ENCODE measurements around the gene GOLT1A. TPM values are rescaled to one million over a fixed set of nuclear protein-coding genes. Genes with fewer than 3 reads are reported as not detected.
A peak's percentile ranks its signal among the peaks of the same experiment; 100 is the strongest.

Gene GOLT1A
- total and polyA plus RNA-seq, 2 of the 8 experiments (the other 6 are each of a cell fraction or from before 2014, with no cell fraction given), result 7.5 to 8.5 TPM

GRCh38 chr1:204155881-204156280, 57.9 kb downstream of the GOLT1A start:
- H4K20me1 ChIP-seq (replicated peaks in 1 of 2; ENCODE audit: control insufficient read depth in 1 of 2, insufficient read depth in 2 of 2, low read length in 2 of 2), result no peaks in the 10 kb centered on the region
- H4K91ac ChIP-seq (replicated peaks; ENCODE audit: insufficient read length, low read length), result no peak overlapping the region
- H3K79me1 ChIP-seq (ENCODE audit: low read depth, low read length), result no peaks in the 10 kb centered on the region
- H2BK20ac ChIP-seq (ENCODE audit: low read length), result no peak overlapping the region; the same call in 1 of the 2 replicates
- WGBS, 2 experiments (ENCODE audit: extremely low coverage in 1 of 2, insufficient coverage in 1 of 2, insufficient read length in 1 of 2, insufficient replicate concordance in 2 of 2, low coverage in 1 of 2, low lambda C conversion rate in 2 of 2, missing lambda C conversion rate in 1 of 2), result 85% methylated on average over 10 of the region's 10 CpGs; no CpG with 5 or more reads in 1 of the 2 experiments
- H2BK15ac ChIP-seq (ENCODE audit: low read length), result no peak overlapping the region
- H3K18ac ChIP-seq (ENCODE audit: extremely low read depth, low read length), result no peak overlapping the region
- no peak overlapping the region for H2BK5ac ChIP-seq (ENCODE audit: low read depth, low read length)
- H4K8ac ChIP-seq (ENCODE audit: extremely low read depth, insufficient read depth, low read length), result 0 out of 2 replicates have a peak overlapping the region, but pooled peaks have one; percentile 4
- H3K4ac ChIP-seq (replicated peaks; ENCODE audit: insufficient read length, low read depth, low read length), result no peak overlapping the region
- no peak overlapping the region for H3K14ac ChIP-seq (ENCODE audit: insufficient read length)
- H2BK120ac ChIP-seq (replicated peaks; ENCODE audit: low read depth, low read length), result no peak overlapping the region
- ChIA-PET CTCF (ENCODE audit: partially characterized antibody) (interaction anchor here (1.2 to 18.7 kb wide), 6 partner anchors 16 to 285 kb away, joined by 3 to 360 read pairs (median 5); partner anchors contain the start of gene KISS1), POLR2A (ENCODE audit: partially characterized antibody) (no interaction called here)
- H2BK12ac ChIP-seq (ENCODE audit: low read depth, low read length), result no peak overlapping the region
- no peak overlapping the region for H3K4me2 ChIP-seq (ENCODE audit: insufficient read depth in 1 of 2, low read depth in 2 of 2, low read length in 2 of 2)
- H2AK5ac ChIP-seq (ENCODE audit: low read depth, low read length), result no peak overlapping the region
- peaks cover 0 to 12% (median 7%) of the 10 kb centered on the region in 4 experiments; a peak in 6 of 7 replicates for H3K4me1 ChIP-seq (replicated peaks in 1 of 4; ENCODE audit: control insufficient read depth in 3 of 4, insufficient read depth in 4 of 4, low read length in 3 of 4)
- no peak overlapping the region for H3K27ac ChIP-seq (ENCODE audit: low read depth, low read length)
- no peaks in the 10 kb centered on the region for H3K36me3 ChIP-seq (ENCODE audit: control insufficient read depth in 2 of 4, insufficient read depth in 4 of 4, low read length in 3 of 4)
- H3K4me3 ChIP-seq (ENCODE audit: extremely low read depth in 1 of 4, insufficient read depth in 2 of 4, low read depth in 3 of 4, low read length in 4 of 4), result no peak overlapping the region
- H3K23me2 ChIP-seq (ENCODE audit: low read depth, low read length), result peaks cover 12% of the 10 kb centered on the region; the same call in 1 of the 2 replicates
- no peaks in the 10 kb centered on the region for H3K9me3 ChIP-seq (ENCODE audit: insufficient read depth in 2 of 2, low read depth in 1 of 2, low read length in 1 of 2)
- peaks cover 0 to 18% (median 14%) of the 10 kb centered on the region in 4 experiments; a peak in 5 of 7 replicates for H3K27me3 ChIP-seq (replicated peaks in 1 of 4; ENCODE audit: control insufficient read depth in 3 of 4, extremely low read depth in 1 of 4, insufficient read depth in 3 of 4, low read length in 3 of 4)
- no peak overlapping the region for H4K5ac ChIP-seq (ENCODE audit: insufficient read length, low read depth, low read length)
- H2AFZ ChIP-seq (ENCODE audit: low read length), result no peak overlapping the region
- no peak overlapping the region for H3K9ac ChIP-seq (replicated peaks in 1 of 4; ENCODE audit: extremely low read depth in 1 of 4, low read depth in 3 of 4, low read length in 3 of 4)
- TF ChIP-seq MAX (IDR thresholded peaks at IDR 0.05), result no peak
- TF ChIP-seq NRF1 (IDR thresholded peaks at IDR 0.05; ENCODE audit: low read depth, low read length), result no peak
- TF ChIP-seq ATF3 (IDR thresholded peaks at IDR 0.05; ENCODE audit: insufficient read depth, low read depth, low read length), result no peak
- no peak for TF ChIP-seq RFX5 (IDR thresholded peaks at IDR 0.05; ENCODE audit: borderline replicate concordance, low read depth, low read length)
- no peak for TF ChIP-seq HDAC2 (IDR thresholded peaks at IDR 0.05; ENCODE audit: borderline replicate concordance in 1 of 2, low read depth in 2 of 2, low read length in 2 of 2)
- TF ChIP-seq RXRA (IDR thresholded peaks at IDR 0.05; ENCODE audit: insufficient read depth, low read depth, low read length), result no peak
- TF ChIP-seq SP2 (IDR thresholded peaks at IDR 0.05; ENCODE audit: low read length), result no peak
- TF ChIP-seq GTF2F1 (IDR thresholded peaks at IDR 0.05; ENCODE audit: borderline replicate concordance, low read depth, low read length), result no peak
- no peak for TF ChIP-seq SIX5 (IDR thresholded peaks at IDR 0.05; ENCODE audit: low read depth, low read length)
- no peak for TF ChIP-seq JUN (IDR thresholded peaks at IDR 0.05; ENCODE audit: low read depth, low read length)
- DNase-seq (ENCODE audit: low read depth in 1 of 2, low spot score in 2 of 2), result no peak
- no peak for FAIRE-seq
- H3K79me2 ChIP-seq (ENCODE audit: control insufficient read depth in 1 of 2, insufficient read depth in 2 of 2, low read length in 2 of 2), result no peaks in the 10 kb centered on the region
- H3K23ac ChIP-seq (ENCODE audit: insufficient read length), result no peak overlapping the region
- no peak overlapping the region for H3K56ac ChIP-seq (replicated peaks; ENCODE audit: insufficient read length, low read depth, low read length)
